ENCODE results near the gene BTBD2. TPM values are rescaled to one million over a fixed set of nuclear protein-coding genes. Genes with fewer than 3 reads are reported as not detected.

The BTBD2 gene
- total RNA-seq, 1 experiment from 2014 or later: 65.3 TPM

DNA sequence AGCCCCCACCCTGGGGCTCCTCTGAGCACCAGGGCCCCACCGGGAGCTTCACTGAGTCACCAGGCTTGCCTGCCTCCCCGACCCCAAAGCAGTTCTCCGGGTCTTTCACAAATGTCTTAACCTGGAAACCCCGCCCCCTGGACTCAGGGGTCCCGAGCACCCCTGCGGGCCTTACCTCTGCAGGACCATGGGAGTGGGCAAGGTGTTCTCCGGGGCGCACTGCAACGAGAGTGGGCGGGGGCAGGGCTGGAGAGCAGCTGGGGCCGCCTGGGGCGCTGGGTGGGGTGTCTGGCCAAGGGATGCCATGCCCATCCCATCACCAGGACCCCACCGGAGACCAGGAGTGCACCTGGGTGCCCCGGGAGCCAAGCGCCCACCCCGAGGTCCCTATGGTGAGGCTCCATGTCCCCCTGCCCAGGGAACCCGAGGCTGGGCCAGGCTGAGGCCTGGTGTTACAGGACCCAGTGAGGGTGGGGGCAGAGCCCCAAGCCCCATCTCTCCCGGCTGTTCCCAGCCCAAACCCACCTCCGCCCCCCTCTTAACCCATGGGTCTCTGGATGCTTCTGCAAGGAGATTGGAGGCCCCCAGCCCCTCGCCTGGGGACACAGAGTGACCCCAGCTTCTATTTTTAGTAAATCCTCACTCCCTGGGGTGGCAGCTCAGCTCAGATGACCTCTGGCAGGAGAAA is 24.6 kb upstream of the BTBD2 start:
- Mint-ChIP-seq H3K4me3 (ENCODE audit: low read depth, unreplicated experiment) (no peak overlapping the region), H3K27me3 (ENCODE audit: unreplicated experiment) (no peaks in the 10 kb centered on the region), H3K27ac (ENCODE audit: unreplicated experiment) (no peak overlapping the region), H3K36me3 (ENCODE audit: insufficient read depth, unreplicated experiment) (peaks cover 54% of the 10 kb centered on the region), H3K9me3 (ENCODE audit: low read depth, unreplicated experiment) (peaks cover 2% of the 10 kb centered on the region), H3K4me1 (ENCODE audit: low read depth, unreplicated experiment) (no peaks in the 10 kb centered on the region)
- DNase-seq: no peak
- TF ChIP-seq, protein P1, sequence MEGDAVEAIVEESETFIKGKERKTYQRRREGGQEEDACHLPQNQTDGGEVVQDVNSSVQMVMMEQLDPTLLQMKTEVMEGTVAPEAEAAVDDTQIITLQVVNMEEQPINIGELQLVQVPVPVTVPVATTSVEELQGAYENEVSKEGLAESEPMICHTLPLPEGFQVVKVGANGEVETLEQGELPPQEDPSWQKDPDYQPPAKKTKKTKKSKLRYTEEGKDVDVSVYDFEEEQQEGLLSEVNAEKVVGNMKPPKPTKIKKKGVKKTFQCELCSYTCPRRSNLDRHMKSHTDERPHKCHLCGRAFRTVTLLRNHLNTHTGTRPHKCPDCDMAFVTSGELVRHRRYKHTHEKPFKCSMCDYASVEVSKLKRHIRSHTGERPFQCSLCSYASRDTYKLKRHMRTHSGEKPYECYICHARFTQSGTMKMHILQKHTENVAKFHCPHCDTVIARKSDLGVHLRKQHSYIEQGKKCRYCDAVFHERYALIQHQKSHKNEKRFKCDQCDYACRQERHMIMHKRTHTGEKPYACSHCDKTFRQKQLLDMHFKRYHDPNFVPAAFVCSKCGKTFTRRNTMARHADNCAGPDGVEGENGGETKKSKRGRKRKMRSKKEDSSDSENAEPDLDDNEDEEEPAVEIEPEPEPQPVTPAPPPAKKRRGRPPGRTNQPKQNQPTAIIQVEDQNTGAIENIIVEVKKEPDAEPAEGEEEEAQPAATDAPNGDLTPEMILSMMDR (IDR thresholded peaks at IDR 0.05; ENCODE audit: unreplicated experiment): no peak
- BruUV-seq (replicated peaks): no TSS peak
- CTCF ChIA-PET: interaction anchor here (1.1 kb wide), 1 partner anchor 30 kb away, joined by 3 read pairs; no protein-coding TSS in a partner anchor
- intact Hi-C loops (cut with micrococcal nuclease; ENCODE audit: unreplicated experiment): no loop called here

DNA sequence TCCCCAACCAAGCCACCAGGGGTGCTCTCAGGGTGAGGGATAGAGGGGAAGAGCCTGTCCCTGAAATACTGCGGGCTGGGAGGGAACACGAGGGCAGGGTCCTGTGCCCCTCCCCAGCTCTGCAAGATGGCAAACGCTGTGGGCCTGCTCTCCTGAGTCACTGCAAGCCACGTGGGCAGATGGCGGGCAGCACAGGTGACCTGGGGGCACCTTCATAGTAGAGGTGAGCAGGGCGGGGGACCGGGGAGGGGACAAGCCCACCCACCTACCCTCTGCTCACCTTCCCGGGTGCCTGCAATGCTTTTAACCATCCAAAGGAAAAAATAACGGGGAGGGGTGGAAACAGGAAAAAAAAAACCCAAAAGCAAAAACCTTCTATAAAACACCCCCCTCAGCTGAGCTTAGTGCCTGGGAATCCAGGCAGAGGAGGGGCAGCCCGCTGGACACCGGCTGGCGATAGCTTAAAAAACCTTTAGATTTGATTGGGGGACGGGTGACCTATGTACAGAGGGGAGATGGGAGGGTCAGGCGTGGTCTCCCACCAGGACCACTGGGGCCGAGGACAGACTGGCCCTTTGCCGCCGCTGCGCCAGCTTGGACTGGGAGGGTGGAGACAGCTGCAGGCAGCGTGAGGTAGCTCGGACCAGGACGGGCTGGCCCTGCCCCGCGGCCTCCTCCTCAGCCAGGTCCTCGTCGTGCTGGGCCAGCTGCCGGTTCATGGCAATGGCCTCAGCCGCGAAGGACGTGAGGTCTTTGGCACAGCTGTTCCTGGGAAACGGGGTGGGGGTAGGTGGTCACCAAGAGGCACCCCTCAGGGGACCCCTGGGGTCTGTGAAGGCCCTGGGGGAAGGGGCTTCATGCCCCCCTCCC is 23.8 kb upstream of the BTBD2 start:
- TSS peak; percentile 8 for BruUV-seq (replicated peaks)
- no peaks in the 10 kb centered on the region for H3K27me3 Mint-ChIP-seq (ENCODE audit: unreplicated experiment)
- H3K27ac Mint-ChIP-seq (ENCODE audit: unreplicated experiment): no peak overlapping the region
- intact Hi-C loops (cut with micrococcal nuclease; ENCODE audit: unreplicated experiment): no loop called here
- peaks cover 2% of the 10 kb centered on the region for H3K9me3 Mint-ChIP-seq (ENCODE audit: low read depth, unreplicated experiment)
- TF ChIP-seq, protein P1 (IDR thresholded peaks at IDR 0.05; ENCODE audit: unreplicated experiment): no peak
- no peak for DNase-seq
- no peaks in the 10 kb centered on the region for H3K4me1 Mint-ChIP-seq (ENCODE audit: low read depth, unreplicated experiment)
- H3K36me3 Mint-ChIP-seq (ENCODE audit: insufficient read depth, unreplicated experiment): peaks cover 50% of the 10 kb centered on the region
- no peak overlapping the region for H3K4me3 Mint-ChIP-seq (ENCODE audit: low read depth, unreplicated experiment)
- CTCF ChIA-PET: interaction anchor here (0.5 to 1.1 kb wide), 2 partner anchors 31 to 61 kb away, joined by 3 read pairs; no protein-coding TSS in a partner anchor

DNA sequence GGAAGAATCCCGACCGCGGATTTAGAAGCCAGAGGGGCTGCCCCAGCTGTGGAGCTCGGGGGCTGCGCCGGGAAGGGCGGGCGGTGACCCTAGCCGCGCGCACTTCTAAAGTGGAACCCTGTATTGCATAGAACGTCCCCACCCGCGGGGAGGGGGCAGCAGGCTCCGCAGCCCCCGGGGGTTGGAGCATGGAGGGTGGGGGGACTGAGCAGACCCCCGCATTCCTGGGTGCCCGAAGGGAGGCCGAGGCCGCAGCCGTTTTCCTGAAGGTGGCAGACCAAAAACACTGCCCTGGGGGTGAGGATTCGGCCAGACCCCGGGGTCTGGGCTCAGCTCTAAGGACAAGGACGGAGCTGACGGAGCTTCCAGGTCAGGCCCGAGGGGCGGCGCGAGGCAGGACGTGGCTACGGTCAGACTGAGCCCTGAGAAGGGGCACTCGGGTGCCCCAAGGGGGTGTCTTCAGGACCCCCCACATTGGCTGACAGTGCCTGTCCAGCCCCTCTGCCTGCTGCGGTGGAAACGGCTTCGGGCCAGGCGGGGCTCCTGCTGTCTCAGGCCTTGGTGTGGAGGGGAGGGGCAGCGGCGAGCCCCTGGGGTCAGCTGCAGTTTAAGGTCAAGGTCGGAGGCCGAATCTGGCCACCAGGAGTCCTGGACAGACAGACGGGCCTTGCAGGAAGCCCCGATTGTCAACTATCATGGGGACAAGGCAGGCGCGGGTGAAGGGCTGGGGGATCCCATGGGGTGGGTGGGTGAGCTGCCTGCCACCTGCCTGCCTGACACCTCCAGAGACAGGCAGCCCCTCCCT is 23.0 kb upstream of the BTBD2 start:
- Mint-ChIP-seq H3K4me3 (ENCODE audit: low read depth, unreplicated experiment) (no peak overlapping the region), H3K4me1 (ENCODE audit: low read depth, unreplicated experiment) (no peaks in the 10 kb centered on the region), H3K27ac (ENCODE audit: unreplicated experiment) (no peak overlapping the region), H3K36me3 (ENCODE audit: insufficient read depth, unreplicated experiment) (peaks cover 50% of the 10 kb centered on the region), H3K27me3 (ENCODE audit: unreplicated experiment) (no peaks in the 10 kb centered on the region), H3K9me3 (ENCODE audit: low read depth, unreplicated experiment) (peaks cover 2% of the 10 kb centered on the region)
- no TSS peak for BruUV-seq (replicated peaks)
- no peak for DNase-seq
- TF ChIP-seq, protein P1 (IDR thresholded peaks at IDR 0.05; ENCODE audit: unreplicated experiment): no peak
- CTCF ChIA-PET: interaction anchor here (0.5 to 1.1 kb wide), 2 partner anchors 31 to 61 kb away, joined by 3 read pairs; no protein-coding TSS in a partner anchor
- intact Hi-C loops (cut with micrococcal nuclease; ENCODE audit: unreplicated experiment): no loop called here

DNA sequence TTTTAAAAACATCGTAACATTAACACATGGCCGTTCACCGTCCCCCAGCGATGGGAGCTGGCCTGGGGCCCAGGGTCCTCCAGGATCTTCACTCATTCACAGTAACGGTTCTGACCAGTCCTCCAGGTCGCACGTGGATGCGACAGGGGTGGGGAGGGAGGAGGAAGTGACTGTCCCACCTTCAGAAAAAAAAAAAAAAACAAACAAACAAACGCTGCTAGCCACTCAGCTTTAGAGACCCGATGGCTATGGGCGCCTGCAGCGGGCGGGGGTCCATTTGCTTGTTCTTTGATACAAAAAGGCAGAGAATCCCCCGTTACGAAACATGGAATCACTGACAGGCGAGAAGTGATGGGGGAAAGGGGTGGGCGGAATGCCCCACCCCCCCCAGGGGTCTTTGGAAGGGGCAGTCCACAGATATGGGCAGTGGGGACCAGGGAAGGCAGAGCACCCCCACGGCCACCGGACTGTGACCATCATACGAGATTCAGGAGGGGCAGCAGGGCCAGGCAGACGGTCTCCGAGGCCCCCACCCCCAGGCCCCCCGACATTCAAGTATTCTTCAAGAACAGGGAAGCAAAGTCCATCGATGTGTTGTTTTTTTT is 22.2 kb upstream of the BTBD2 start:
- intact Hi-C loops (cut with micrococcal nuclease; ENCODE audit: unreplicated experiment): no loop called here
- Mint-ChIP-seq H3K27ac (ENCODE audit: unreplicated experiment) (peak overlapping the region; percentile 39), H3K4me1 (ENCODE audit: low read depth, unreplicated experiment) (peaks cover 4% of the 10 kb centered on the region), H3K36me3 (ENCODE audit: insufficient read depth, unreplicated experiment) (peaks cover 42% of the 10 kb centered on the region), H3K4me3 (ENCODE audit: low read depth, unreplicated experiment) (no peak overlapping the region), H3K9me3 (ENCODE audit: low read depth, unreplicated experiment) (peaks cover 2% of the 10 kb centered on the region), H3K27me3 (ENCODE audit: unreplicated experiment) (no peaks in the 10 kb centered on the region)
- no peak for DNase-seq
- CTCF ChIA-PET: no interaction called here
- BruUV-seq (replicated peaks): TSS peak; percentile 43
- TF ChIP-seq, protein P1 (IDR thresholded peaks at IDR 0.05; ENCODE audit: unreplicated experiment): no peak
